Right lobe of liver (tissue), 4 donors: ENCODE results near the gene ZNF714.

Experiments used
- POLR2A ChIP-seq: fragments of 450-650 bp; IDR thresholded peaks from one replicate; pipeline ENCODE4 v1.6.1; 2017; ENCODE audit warnings: antibody characterized with exemption, mild to moderate bottlenecking
- TF ChIP-seq, protein P1 (sequence below), 4 donors: fragments of 200-600 bp in 3 of 4; fragments of 450-650 bp in 1 of 4; IDR thresholded peaks; one replicate each; pipeline versions ENCODE4 v1.5.1 to v1.8.0; 2016 to 2022; ENCODE audit warnings: antibody characterized with exemption in 4 of 4, mild to moderate bottlenecking in 2 of 4
- donor health status: DM: no; HTN: no; CAD: no.
- donor health status: DM: no; HTN: no; CAD: no.
- donor health status: DM: no; HTN: yes; CAD: no.

DNA sequence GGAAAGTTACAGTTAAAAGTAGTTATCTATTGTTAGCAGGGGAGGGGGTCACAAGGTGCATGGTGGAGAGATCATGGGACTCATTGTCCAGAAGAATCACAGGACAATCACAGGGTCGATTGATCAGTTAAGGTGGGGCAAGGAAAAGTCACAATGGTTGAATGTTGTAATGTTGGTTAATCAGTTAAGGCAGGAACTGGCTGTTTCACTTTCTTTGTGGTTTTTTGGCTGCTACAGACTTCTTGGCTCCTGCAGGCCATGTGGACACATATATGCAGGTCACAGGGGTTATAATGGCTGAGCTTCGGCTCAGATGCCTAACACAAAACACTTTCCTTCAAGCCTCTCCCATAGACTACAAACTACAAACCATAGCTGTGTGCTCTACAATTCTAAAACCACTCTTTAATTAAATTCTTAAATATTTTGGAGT lies 52.9 kb downstream of the ZNF714 start:
- TF ChIP-seq POLR2A, result no peak
- TF ChIP-seq, protein P1, sequence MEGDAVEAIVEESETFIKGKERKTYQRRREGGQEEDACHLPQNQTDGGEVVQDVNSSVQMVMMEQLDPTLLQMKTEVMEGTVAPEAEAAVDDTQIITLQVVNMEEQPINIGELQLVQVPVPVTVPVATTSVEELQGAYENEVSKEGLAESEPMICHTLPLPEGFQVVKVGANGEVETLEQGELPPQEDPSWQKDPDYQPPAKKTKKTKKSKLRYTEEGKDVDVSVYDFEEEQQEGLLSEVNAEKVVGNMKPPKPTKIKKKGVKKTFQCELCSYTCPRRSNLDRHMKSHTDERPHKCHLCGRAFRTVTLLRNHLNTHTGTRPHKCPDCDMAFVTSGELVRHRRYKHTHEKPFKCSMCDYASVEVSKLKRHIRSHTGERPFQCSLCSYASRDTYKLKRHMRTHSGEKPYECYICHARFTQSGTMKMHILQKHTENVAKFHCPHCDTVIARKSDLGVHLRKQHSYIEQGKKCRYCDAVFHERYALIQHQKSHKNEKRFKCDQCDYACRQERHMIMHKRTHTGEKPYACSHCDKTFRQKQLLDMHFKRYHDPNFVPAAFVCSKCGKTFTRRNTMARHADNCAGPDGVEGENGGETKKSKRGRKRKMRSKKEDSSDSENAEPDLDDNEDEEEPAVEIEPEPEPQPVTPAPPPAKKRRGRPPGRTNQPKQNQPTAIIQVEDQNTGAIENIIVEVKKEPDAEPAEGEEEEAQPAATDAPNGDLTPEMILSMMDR (IDR thresholded peaks at IDR 0.05), result no peak
